Astrocyte (in vitro differentiated cells and primary cell): ENCODE results near the gene CRLF2.

ENCODE experiments used
- EZH2 ChIP-seq: IDR thresholded peaks from 2 replicates; pipeline ENCODE4 v1.6.1; 2012; ENCODE audit warnings: mild to moderate bottlenecking, low read length, inconsistent platforms; ENCODE audit not compliant: insufficient read depth
- TF ChIP-seq, protein P1 (sequence below): IDR thresholded peaks from 2 replicates; pipeline ENCODE4 v1.5.1; 2011; ENCODE audit warnings: low read depth, mild to moderate bottlenecking, inconsistent platforms, low read length, moderate library complexity; ENCODE audit not compliant: insufficient read depth

GRCh38 chrX:1244164-1245076 lies 32.0 kb upstream of the CRLF2 start:
- TF ChIP-seq, protein P1, sequence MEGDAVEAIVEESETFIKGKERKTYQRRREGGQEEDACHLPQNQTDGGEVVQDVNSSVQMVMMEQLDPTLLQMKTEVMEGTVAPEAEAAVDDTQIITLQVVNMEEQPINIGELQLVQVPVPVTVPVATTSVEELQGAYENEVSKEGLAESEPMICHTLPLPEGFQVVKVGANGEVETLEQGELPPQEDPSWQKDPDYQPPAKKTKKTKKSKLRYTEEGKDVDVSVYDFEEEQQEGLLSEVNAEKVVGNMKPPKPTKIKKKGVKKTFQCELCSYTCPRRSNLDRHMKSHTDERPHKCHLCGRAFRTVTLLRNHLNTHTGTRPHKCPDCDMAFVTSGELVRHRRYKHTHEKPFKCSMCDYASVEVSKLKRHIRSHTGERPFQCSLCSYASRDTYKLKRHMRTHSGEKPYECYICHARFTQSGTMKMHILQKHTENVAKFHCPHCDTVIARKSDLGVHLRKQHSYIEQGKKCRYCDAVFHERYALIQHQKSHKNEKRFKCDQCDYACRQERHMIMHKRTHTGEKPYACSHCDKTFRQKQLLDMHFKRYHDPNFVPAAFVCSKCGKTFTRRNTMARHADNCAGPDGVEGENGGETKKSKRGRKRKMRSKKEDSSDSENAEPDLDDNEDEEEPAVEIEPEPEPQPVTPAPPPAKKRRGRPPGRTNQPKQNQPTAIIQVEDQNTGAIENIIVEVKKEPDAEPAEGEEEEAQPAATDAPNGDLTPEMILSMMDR = no peak
- TF ChIP-seq EZH2 = no peak
